ENCODE measurements around the gene WDR83. TPM values are rescaled to one million over a fixed set of nuclear protein-coding genes. Genes with fewer than 3 reads are reported as not detected.

The WDR83 gene
- total RNA-seq, 1 donor from 2014 or later, result 20.8 TPM

DNA sequence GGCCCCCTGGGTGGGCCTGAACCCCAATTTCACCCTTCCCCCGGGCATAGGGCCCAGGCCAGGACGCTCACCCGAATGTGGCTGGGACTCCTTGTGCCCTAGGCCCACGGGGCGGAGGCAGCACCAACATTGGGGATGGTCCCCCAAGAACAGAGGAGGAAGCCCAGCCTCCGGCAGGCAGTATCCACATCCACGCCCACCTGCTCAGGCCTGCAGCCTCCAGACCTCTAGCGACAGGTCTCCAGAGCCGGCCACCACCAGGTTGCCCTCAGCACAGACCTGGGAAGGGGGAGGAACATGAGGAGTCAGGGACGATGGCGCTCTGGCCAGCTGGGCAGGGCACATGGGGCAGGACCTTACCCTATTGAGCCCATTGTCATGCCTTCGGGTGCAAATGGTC is 22.4 kb downstream of the WDR83 start:
- peaks cover 2% of the 10 kb centered on the region for H3K36me3 Mint-ChIP-seq (ENCODE audit: low read depth)
- no peak for DNase-seq
- ChIA-PET CTCF (no interaction called here), POLR2A (no interaction called here)
- TF ChIP-seq, protein P1, sequence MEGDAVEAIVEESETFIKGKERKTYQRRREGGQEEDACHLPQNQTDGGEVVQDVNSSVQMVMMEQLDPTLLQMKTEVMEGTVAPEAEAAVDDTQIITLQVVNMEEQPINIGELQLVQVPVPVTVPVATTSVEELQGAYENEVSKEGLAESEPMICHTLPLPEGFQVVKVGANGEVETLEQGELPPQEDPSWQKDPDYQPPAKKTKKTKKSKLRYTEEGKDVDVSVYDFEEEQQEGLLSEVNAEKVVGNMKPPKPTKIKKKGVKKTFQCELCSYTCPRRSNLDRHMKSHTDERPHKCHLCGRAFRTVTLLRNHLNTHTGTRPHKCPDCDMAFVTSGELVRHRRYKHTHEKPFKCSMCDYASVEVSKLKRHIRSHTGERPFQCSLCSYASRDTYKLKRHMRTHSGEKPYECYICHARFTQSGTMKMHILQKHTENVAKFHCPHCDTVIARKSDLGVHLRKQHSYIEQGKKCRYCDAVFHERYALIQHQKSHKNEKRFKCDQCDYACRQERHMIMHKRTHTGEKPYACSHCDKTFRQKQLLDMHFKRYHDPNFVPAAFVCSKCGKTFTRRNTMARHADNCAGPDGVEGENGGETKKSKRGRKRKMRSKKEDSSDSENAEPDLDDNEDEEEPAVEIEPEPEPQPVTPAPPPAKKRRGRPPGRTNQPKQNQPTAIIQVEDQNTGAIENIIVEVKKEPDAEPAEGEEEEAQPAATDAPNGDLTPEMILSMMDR (IDR thresholded peaks at IDR 0.05), result no peak
- H3K27ac Mint-ChIP-seq, result no peak overlapping the region
- H3K27me3 Mint-ChIP-seq, result no peaks in the 10 kb centered on the region
- no peak for ATAC-seq (ENCODE audit: low read depth)
- intact Hi-C loops (cut with micrococcal nuclease), result no loop called here
- no peak overlapping the region for H3K4me3 Mint-ChIP-seq
- no peaks in the 10 kb centered on the region for H3K4me1 Mint-ChIP-seq
- no peaks in the 10 kb centered on the region for H3K9me3 Mint-ChIP-seq

DNA sequence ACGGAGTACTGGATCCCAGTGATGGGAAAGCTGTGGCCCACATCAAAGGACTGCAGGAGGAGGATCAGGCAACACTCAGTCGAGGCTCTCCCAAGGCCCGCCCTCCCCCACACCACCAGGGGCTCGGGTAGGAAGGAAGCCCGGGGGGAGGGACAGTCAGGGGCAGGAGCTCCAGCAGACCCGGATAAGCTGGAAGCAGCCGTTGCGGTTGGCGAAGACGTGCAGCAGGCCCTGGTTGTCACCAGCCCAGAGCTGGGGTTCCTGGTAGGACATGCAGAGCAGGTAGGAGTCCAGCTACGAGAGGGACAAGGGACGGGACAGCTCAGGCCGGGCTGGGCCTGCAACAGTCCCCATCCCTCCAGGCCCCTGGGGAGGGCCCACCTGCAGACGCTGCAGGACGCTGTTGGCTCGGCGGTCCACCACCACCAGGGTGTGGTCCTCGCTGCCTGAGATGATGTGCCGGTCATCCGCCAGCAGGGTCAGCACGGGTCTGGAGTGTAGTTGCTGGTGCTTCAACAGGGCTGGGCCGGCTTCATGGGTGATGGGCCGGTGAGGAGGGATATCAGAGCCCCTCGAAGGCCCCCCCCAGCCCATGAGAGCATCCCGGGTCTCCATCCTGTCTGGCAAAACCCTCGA is 23.1 kb downstream of the WDR83 start:
- TF ChIP-seq, protein P1 (IDR thresholded peaks at IDR 0.05), result no peak
- intact Hi-C loops (cut with micrococcal nuclease), result no loop called here
- peaks cover 2% of the 10 kb centered on the region for H3K36me3 Mint-ChIP-seq (ENCODE audit: low read depth)
- DNase-seq (no peak), ATAC-seq (ENCODE audit: low read depth) (no peak)
- no peak overlapping the region for H3K27ac Mint-ChIP-seq
- no peaks in the 10 kb centered on the region for H3K27me3 Mint-ChIP-seq
- ChIA-PET CTCF (no interaction called here), POLR2A (no interaction called here)
- no peak overlapping the region for H3K4me3 Mint-ChIP-seq
- no peaks in the 10 kb centered on the region for H3K4me1 Mint-ChIP-seq
- no peaks in the 10 kb centered on the region for H3K9me3 Mint-ChIP-seq

DNA sequence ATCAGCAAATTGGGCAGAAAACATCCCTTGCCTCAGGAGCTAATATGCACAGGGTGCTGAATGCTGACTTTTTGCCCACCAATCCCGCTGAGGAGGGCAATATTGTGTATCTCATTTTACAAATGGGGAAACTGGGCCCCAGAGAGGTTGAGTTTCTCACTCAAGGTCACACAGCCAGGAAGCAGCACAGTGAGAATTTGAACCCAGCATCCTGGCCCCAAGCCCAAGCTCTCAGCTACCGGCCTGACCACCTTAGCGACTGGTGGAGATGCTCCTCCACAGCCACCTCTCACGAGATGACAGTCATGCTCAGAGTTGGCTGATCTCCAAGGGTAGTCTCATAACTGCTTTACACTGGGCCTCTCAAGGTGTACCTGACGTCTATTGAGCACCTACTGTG is 26.4 kb downstream of the WDR83 start:
- Mint-ChIP-seq H3K27ac (no peak overlapping the region), H3K9me3 (no peaks in the 10 kb centered on the region), H3K36me3 (ENCODE audit: low read depth) (peaks cover 7% of the 10 kb centered on the region), H3K4me1 (peaks cover 9% of the 10 kb centered on the region), H3K4me3 (no peak overlapping the region), H3K27me3 (no peaks in the 10 kb centered on the region)
- ChIA-PET CTCF (no interaction called here), POLR2A (interaction anchor here (0.8 to 1.2 kb wide), 2 partner anchors 11 to 1447 kb away, joined by 3 to 12 read pairs; partner anchors contain the start of gene DHPS)
- TF ChIP-seq, protein P1 (IDR thresholded peaks at IDR 0.05), result no peak
- DNase-seq (no peak), ATAC-seq (ENCODE audit: low read depth) (no peak)
- intact Hi-C loops (cut with micrococcal nuclease), result no loop called here

DNA sequence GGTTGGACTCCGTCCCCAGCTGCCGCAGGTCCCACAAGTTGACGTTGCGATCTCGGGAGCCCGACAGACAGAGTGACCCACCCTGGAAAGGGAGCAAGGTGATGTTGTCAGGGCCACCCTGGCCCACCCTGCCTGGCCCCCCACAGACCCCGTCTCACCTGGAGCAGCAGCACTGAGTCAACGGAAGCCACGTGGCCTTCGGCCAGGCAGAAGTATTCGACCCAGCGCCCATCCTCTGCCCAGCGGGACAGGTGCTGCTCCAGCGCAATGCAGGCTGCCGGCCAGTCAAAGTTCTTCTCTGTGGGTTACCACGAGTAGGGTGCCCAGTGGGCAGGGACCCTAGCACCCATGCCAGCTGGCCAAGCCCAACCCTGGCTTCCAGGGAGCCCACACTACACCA is 28.0 kb downstream of the WDR83 start:
- DNase-seq (no peak), ATAC-seq (ENCODE audit: low read depth) (no peak)
- H3K36me3 Mint-ChIP-seq (ENCODE audit: low read depth), result peaks cover 13% of the 10 kb centered on the region
- intact Hi-C loops (cut with micrococcal nuclease), result no loop called here
- H3K27ac Mint-ChIP-seq, result no peak overlapping the region
- ChIA-PET POLR2A (interaction anchor here (3.7 kb wide), 1 partner anchor 13 kb away, joined by 69 read pairs; the partner anchor contains the start of gene DHPS), CTCF (no interaction called here)
- H3K4me1 Mint-ChIP-seq, result peaks cover 11% of the 10 kb centered on the region
- TF ChIP-seq, protein P1 (IDR thresholded peaks at IDR 0.05), result no peak
- H3K27me3 Mint-ChIP-seq, result no peaks in the 10 kb centered on the region
- no peak overlapping the region for H3K4me3 Mint-ChIP-seq
- H3K9me3 Mint-ChIP-seq, result no peaks in the 10 kb centered on the region

DNA sequence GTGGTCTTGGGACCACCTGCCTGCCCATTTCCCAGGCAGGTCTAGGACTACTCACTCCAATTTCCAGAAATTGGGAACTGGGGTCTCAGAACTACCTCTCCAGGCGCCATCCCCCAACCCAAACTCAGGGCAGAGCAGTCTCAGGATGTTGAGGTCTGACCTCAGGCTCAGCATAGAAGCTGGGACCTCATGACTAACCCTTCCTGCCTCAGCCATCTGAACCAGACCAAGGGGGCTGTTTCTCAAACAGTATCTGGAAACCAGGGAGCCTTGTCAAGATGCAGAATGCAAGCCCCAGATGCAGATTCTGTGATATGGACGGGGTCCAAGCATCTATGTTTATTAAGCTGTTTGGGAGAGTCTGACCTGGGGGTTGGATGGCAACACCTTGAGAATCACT is 28.5 kb downstream of the WDR83 start:
- Mint-ChIP-seq H3K4me1 (peaks cover 11% of the 10 kb centered on the region), H3K27me3 (no peaks in the 10 kb centered on the region), H3K4me3 (no peak overlapping the region), H3K9me3 (no peaks in the 10 kb centered on the region), H3K36me3 (ENCODE audit: low read depth) (peaks cover 13% of the 10 kb centered on the region), H3K27ac (no peak overlapping the region)
- DNase-seq (no peak), ATAC-seq (ENCODE audit: low read depth) (no peak)
- TF ChIP-seq, protein P1 (IDR thresholded peaks at IDR 0.05), result no peak
- POLR2A ChIA-PET, result interaction anchor here (3.7 kb wide), 1 partner anchor 14 kb away, joined by 69 read pairs; the partner anchor contains the start of gene DHPS
- CTCF ChIA-PET, result no interaction called here
- intact Hi-C loops (cut with micrococcal nuclease), result no loop called here
